HT1080 (cell line): ENCODE results near the gene DLX6. TPM values are rescaled to one million over a fixed set of nuclear protein-coding genes. Genes with fewer than 3 reads are reported as not detected.

Experiments used
- DNase-seq: peaks from one replicate; pipeline ENCODE4 v3.0.0-alpha.2; 2015; ENCODE audit warnings: low read depth
- total RNA-seq: library from RNA; depleted of rRNA; stranded (reverse); fragments of >200 nt; shearing (Covaris generic); gene quantifications from 2 replicates; pipeline ENCODE4 v1.2.3, GENCODE V29; 2014

The DLX6 gene
- total RNA-seq, 1 experiment from 2014 or later, result 0.45 TPM

DNA sequence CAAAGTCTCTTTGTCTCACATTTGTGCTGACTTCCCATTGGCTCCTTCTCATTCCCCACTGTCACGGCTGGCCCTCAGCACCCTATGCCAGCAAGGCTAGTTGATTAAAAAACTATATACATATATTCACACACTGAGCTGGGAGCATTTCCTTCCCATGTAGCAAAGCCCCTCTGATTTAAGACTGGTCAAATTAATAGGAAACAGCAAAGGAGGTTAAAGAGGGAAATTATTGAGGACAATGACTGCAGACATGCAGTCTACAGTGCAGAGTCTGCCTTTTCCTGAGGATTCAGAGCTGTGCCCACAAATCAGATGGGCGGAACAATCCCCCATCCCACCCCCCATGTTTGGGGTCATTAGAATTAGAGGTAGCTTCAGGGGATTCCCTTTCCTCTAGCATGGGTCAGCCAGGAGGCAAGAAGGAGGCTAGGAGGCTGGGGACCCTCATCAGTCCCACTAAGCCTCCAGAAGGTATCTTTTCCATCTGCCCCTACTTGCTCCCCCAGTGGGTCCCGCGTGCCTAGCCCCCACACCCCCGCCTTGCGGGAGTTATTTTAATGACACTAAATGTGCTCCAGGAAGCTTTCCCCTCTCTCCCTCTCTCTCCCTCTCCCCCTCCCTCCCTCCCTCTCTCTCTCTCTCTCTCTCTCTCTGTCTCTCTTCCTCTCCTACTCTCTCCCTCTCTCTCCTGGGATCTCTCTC, 9.8 kb upstream of the DLX6 start:
- DNase-seq, result no peak

DNA sequence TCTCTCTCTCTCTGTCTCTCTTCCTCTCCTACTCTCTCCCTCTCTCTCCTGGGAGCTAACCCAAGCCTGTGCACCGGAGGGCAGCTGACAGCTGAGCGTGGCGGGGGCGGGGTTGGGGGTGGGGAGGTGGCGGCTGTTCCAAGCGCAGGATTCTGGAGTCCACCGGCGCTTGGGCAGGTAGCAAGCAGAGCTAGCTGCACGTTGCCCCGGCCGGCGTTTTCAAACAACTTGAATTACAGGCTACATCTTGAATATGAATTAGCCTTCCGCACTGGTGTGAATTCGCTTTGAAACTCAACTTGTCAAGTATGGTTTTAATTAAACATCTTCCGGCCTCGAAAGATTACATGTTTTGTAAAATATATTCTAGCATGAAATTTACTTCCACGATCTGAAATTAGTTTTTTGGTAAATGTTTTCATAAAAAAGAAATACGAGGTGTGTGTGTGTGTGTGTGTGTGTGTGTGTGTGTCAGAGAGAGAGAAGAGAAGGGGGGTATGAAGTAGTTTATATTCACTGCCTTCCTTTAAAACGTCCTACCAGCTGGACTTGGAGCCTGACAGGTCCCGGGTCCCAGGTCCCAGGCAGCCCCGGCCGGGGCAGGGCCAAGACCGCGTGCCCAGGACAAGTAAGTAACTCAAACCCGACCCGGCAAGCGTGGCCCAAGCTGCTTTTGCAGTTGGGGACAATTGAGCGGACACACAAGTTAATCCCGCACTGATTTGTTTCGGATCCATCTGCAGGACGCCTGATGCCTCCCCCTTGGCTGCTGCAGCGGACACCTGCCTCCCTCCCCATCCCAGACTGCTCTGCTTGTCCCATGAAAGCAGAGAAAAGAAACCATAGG, 9.0 kb upstream of the DLX6 start:
- DNase-seq, result no peak

DNA sequence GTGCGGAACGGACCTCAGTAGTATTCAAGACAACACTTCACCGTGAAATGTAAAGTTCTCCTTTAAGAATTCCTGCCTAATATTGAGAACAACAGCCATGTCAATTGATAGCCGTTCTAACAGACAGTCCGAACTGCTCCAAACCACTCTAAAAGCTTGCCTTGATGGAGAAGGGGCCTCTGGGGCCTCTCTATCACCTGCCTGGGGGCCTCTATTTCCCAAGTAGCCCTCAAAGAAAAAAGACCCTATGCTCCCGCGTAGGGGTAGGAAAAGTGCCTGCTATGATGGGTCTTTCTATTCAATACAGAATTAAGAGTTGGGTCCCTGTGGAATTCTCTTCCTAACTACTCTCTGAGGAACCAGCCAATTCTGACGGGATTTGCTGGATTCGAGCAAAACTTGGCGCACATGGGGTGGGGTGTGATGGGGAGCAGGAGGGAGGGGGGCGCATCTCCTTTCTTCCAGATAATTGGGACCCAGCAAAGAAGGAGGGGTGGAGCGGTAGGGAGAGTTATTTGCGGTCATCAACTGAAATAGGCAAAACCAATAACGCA, 8.3 kb upstream of the DLX6 start:
- DNase-seq, result no peak

DNA sequence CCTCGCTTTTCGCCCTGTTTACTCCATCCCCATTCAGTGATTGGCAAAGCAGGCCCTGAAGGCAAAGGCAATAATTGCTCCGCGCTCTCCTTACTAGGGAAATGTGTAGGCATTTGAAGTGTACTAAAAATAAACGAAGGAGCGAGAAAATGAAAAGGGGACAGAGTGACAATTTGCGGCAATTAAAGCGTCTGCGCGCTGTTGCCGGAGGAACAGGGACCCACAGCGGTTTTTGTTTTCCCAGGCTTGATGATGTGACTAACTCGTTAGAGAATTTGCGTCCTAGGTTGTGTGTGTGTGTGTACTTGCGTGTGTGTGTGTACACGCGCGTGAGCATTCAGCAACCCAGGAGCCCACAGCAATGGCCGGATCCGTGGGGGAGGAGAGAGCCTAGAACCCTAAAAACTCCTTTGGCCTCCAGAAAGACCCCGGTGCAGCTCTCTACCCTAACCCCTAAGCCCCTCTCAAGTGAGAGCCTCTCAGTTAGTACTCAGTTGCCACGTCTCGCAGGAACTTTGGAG, 7.8 kb upstream of the DLX6 start:
- DNase-seq, result no peak

DNA sequence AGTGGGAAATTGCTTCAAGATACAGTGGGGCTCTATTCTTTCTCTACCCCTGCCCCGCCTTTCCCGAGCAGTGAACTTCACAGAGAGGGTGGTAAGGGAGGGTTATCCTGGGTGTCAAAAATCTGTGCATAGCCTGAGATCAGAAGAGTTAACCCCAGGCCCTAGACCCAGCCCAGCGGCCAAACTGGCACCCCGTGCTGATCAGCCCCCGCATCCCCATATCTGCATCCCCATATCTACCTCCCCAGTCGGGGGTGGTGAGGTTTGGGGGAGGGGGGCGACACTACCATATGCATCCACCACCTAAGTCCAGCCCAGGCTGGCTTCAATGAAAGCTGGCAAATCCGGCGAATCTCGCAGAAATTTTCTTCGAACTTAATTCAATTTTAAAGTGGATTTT, 7.0 kb upstream of the DLX6 start:
- DNase-seq, result no peak

DNA sequence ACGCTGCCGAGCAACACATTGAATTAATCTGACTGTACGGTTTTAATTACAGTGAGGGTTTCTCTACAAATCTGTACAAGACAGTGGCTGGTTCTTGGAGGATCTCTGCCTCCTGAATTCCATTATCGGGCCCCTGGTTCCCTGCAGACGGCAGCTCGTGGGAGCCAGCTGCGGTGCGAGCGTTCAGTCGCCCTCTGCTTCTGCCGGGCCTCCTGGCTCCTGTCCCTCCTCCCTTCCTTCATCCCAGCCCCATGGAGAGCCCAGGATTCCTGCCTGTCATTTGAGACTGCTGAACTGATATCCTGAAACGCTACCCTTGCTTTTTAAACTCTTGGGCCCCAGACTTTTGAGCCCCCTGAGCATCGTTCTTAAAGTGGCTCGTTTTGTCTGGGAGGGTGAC, 6.6 kb upstream of the DLX6 start:
- no peak for DNase-seq

DNA sequence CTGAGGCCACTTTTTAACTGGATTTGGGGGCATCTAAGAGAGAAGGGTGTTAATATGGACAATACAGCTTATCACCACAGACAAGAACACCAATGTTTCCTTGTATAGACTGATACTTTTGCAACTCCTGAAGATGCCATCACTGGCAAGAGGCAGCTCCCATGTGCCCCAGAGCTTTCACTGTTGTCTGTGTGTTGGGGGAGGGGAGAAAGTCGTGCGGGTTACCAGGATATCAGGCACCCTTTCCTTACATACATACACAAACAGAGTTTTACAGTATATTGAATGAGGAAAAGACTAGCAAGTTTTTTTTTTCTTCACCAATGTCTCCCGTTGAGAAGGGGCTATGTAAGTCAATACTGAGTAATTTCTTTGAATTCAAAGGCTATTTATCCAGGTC, 4.1 kb upstream of the DLX6 start:
- no peak for DNase-seq

DNA sequence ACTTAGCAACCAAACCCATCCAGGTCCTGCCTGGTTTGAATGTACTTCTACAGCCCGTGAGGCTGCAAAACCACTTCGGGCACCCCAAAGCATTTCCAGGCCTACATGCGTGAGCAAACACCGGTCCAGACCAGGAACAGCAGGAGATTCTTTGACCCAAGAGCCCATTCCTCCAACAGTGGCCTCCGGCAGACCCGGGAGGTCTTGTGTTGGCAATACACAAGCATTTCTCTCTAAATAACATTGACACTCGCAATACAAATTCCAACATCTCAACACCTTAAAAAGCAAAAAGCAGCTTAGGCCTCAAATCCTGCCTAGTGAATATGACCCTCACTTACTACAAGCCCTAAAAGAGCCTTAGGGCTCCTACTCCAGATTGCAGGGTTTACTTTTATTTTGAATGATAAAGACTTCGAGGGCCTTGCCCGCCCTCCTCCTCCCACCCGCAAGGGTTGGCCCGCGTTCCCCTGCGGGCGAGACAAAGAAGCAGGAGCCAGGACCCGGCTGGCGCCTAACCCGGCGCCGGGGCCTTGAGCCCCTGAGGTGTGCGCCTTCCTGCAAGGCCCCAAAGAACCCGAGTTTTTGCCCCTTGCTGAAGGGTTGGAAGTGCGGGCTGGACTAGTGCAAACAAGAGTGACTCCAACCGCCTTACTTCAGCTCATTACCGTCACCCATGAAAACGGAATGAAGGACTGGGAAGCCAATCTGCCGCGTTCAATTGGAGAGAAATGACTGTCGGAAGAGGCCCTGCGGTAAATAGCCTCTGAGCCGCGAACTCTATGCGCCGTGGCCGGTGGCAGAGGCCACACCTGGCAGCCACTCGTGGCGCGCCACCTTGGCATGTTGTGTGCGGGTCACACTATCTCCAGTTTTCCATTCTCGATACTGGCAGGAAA, 3.4 kb upstream of the DLX6 start:
- DNase-seq, result no peak

DNA sequence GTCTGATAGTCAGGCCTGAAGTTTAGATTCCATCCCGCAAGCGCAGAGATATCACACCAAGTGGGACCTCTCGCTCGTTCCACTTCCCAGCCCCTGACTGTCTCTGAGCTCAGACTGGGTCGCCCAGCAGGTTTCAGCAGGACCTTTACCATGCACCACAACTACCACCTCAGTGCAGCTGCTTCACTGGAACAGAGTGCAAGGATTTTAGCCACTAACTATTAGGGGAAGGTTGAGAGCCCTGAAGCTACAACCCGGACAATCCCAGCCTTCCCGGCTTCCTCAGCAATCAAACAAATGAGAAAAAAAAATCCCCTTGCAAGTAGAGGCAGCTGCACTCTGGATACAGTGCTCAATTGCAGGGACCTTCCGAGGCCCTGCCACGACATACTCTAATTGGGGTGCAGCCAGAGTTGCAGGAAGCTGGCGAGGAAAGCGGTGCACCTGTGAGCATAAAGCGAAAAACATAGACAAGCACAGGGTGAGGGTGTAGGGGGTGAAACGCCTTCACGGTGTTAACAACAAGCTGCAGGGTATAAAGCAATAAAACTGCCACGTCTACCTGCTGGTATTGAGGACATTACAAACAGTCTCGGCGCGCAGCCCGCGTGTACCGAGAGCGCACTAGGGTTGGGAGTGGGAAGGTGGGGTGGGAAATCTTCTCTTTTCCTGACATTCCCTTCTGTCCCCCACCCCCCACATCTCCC, 2.6 kb upstream of the DLX6 start:
- DNase-seq, result no peak

DNA sequence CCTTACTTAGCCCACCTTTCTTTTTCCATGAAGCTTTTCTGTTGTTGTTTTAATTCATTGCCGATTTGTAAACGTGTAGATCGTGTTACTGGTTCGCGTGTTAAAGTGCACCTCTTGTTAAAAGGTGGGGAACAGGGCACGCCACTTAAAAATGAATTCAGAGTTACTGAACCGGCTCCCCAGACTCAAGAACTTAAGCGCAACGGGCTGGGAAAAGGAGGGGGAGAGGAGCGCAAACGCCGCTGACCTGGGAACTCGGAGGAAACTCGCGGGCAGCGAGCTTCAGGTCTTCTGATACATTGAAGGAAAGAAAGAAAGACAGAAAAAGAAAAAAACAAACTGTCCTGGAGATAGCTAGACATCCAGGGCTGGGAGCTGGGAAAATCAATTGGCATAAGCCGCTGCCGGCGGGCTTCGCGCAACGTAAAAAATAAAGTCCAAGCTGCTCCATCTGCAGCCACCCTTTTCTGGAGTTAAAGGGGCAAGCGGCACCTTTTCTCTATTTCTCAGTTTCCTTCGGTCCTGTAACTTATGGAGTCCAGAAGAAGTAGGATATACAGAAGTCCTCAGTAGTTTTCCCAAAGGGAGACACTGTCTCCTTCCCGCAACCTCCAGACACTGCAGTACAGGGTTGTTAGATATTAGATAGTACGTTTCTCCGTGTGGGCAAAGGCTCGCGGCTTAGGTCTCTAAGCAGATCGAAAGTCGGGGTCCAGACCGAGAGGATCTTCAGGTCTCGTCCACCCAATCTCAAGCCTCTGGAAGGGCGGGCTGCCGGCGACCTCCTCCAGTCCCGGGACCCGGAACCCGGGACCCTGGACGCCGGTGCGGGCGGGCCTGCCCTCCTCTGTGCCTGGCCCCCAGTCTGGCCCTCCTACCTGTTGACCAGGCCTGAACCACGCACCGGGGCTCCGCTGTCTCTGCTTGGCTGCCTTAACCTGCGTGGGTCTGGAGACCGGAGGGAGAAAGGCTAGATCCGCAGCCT, 1.8 kb upstream of the DLX6 start:
- no peak for DNase-seq

DNA sequence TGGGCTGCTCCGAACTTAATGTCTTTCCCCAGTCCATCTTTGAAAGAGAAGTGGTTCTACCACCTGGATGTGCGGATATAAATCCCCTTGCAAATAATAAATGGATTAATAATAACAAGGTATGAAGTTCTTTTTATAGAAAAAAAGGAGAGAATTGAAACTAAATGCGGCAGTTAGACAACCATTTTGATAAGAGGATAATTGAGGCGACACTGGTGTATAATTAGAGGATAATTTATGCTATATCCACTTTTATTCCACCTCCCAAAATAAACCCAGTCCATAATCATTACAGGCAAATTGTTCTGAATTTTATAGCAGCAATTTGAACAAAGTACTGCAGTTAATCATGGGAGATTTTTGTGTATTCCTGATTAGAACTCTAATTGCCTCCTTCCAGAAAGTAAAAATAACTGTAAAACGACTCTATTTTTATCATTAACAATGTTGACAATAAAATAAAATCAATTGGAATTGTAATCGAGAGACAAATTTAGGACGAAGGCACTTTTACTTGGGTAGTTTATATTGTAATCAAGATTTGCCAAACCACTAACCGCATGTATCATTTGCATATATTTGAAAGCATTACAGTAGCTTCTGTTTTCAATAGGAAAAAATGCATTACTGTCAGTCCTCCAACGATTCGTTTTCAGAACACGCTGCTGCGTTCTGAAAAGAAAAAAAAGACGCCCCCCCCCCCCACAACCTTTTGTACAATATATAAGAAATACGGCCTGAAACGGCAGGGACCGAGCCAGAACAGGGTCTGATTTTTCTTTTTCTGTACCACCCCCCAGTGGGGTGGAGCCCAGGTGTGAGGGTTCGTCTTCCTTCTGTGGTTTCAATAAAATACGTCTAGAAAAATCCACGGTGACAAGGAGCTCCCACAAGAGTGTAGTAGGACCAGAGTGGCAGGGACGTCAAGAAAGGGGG, 838 bp upstream of the DLX6 start:
- no peak for DNase-seq

DNA sequence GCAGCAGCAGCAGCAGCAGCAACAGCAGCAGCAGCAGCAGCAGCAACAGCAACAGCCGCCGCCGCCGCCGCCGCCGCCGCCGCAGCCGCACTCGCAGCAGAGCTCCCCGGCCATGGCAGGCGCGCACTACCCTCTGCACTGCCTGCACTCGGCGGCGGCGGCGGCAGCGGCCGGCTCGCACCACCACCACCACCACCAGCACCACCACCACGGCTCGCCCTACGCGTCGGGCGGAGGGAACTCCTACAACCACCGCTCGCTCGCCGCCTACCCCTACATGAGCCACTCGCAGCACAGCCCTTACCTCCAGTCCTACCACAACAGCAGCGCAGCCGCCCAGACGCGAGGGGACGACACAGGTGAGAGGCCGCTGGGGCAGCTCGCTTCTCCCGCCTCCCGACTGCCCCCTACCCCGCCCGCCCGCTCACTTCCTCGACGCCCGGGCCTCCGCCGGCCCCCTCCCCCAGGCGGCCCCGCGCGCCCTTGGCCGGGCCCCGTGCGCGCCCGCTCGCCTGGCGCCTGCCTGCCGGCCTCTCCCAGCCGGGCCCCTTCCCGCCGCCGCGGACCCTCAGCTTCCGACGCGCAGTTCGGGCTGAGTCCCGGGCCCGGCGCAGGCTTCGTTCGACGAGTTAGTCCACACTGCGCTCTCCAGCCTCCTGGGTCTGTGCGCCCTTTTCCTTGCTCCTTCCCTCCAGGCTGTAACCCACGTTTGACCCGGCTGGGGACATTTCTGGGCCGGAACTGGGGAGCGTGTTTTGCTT, 882 bp downstream of the DLX6 start:
- DNase-seq, result peak; percentile 59

DNA sequence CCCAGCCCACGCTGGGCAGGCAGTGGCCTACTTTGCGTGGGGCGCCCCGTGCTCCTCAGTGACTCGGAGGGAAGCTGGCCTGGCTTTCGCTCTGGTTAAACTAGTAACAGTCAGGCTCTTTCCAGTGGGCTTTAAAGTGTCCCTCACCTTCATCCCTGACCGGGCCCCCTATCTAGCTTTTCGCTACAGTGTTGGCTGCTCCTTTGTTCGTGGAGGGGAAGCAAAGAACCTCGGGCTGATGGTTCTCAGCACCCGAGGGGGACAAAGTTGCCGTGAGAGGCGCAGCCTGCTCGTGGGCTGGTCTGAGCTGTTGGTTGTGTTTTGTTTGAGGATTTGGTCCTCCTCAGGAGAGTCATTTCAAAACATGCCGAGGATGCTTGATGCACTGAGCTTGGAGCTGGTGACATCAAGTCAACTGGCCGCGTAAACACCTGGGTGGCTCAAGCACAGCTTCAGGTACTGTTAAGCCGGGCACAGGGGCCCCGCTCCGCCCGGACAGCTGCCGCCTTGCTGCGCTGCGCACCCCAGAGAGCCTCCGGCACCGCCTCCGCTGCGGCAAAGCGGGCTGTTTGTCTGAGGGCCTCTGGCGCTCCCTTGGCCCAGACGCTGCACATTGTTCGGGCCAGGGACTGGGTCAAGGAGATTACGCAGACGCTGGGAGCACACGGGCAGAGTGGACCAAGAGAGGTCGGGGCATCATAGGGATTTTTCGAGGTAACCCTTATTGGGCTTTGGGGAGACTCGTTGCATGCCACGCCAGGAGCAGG, 1.6 kb downstream of the DLX6 start:
- no peak for DNase-seq

DNA sequence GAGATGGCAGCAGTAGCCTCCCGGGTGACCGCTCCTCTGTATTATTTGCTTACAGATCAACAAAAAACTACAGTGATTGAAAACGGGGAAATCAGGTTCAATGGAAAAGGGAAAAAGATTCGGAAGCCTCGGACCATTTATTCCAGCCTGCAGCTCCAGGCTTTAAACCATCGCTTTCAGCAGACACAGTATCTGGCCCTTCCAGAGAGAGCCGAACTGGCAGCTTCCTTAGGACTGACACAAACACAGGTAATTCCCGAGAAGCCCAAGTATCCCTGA, 2.2 kb downstream of the DLX6 start:
- no peak for DNase-seq

DNA sequence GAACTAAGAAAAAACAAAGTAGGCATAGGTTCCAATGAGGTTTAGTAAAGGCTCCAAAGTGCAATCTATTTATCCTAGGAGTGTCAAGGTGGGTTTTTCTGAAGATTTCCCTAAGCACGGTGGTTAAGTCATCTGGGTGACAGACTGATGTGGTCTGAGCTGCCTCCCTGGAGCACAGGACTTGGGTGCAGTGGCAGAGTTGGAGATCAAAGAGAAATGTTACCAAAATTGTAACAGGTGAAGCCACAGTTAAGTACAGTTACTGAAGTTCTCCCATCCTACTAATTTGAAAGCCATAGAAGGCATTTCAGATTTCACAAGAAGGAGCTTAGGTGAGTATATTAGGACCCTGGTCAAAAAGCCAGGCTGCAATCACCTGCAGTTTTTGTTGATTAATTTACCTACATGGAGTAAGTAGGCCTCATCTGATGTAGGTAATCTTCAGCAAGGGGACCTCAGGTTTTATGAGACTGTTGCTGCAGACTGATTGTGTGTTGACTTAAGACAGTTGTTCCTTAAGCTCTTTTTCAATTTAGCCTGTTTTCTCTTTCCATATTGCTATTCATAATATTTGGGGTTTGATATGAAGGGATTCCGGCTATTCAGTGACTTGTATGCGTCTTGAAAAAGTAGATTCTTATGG, 3.0 kb downstream of the DLX6 start:
- no peak for DNase-seq
